Fibroblast of gingiva (primary cell): ENCODE data around the gene HAPSTR1.

Experiments
- DNase-seq: peaks from one replicate; pipeline ENCODE4 v3.0.0-alpha.2; 2011; ENCODE audit warnings: low read depth

Gene HAPSTR1

DNA sequence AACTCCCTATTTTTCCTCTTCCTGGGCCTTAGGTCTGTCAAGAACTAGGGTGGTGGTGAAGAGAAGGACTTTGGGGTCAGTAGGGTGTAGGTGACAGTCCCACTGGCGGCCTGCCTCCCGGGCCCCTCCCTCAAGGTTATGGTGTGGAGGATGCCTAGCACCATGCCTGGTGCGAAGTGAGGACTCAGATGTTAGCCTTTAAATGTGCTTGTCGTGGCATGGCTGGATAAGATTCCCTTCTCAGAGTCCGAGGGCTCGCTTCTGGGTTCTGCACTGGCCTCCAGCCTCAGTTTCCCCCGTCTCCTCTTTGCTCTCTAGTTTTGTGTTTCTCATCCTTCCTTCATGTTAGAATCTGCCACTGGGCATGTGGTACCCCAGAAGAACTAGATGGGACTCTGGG, 32.0 kb downstream of the HAPSTR1 start:
- DNase-seq = no peak

DNA sequence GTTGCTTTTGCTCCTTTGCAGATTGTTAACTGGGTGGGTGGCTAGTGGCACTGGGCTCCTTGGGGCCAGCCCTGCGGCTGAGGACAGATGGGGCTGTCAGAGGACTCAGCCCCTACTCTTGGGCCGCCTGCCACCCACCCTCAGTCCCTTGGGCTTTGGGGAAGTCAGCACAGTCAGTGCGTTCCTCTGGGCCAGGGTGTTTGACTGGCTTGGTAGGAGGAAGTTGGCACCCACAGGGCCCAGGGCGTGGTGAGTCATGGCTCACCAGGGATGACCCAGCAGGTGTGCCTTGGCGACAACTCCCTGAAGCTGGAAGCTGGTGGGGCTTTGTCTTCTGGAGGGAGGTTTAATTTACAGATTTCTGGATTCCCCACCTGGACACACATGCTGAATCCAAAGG, 32.4 kb downstream of the HAPSTR1 start:
- DNase-seq = no peak

- DNase-seq = no peak
These were observed 33.0 kb downstream of the HAPSTR1 start for GRCh38 chr16:9124444-9124843.

- DNase-seq = no peak
These were observed 33.6 kb downstream of the HAPSTR1 start for GRCh38 chr16:9124908-9125584.

DNA sequence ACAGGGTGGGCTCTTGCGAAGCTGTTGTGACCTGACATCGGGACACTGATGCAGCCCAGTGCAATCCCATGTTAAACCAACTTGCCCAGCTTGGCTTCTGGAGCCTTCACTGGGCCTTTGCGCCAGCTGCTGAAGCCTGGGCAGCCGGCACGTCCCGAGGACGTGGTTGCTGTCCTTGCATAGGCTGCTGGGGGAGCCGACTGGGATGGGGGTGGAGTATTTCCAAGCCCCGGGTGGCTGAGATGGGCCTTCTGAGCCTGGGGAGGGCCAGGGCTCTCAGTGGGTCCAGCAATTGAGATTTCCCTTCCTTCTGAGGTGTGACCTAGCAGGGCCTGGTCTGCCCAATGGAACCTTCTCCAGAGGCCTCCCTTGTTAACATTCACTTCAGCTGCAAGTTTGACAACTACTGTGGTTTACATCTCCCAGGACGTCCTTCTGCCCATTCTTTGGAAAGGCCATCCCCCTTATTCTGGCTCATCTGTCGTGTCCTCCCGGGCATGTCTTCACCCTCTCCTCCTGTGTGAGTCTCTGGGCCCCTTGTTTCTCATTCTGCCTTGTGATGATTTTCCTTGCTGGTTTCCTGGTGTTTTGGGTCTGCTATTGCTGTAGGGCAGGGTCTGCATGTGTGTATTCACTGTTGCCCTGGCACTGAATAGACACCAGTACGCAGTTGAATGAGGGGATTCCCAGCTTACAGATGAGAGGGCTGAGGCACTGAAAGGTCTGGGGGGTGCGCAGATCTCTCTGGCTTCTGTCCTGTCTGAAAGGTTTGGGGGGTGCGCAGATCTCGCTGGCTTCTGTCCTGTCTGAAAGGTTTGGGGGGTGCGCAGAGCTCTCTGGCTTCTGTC, 34.4 kb downstream of the HAPSTR1 start:
- DNase-seq = no peak

GRCh38 chr16:9126609-9127008, 35.2 kb downstream of the HAPSTR1 start:
- DNase-seq = no peak

GRCh38 chr16:9128346-9129342, 37.2 kb downstream of the HAPSTR1 start:
- DNase-seq = no peak

DNA sequence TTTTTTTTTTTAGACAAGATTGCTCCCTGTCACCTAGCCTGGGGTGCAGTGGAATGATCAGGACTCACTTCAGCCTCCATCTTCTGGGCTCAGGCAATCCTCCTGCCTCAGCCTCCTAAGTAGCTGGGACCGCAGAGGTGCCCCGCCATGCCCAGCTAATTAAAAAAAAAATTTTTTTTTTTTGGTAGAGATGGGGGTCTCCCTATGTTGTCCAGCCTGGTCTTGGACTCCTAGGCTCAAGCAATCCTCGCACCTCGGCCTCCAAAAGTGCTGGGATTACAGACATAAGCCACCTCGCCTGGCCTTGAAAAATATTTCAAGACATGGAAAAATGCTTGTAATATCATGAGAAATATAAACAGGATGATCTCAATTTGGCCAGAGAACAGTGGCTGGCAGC, 42.9 kb downstream of the HAPSTR1 start:
- DNase-seq = no peak

- DNase-seq = peak; percentile 30
These were observed 43.3 kb downstream of the HAPSTR1 start for GRCh38 chr16:9134739-9135138.

DNA sequence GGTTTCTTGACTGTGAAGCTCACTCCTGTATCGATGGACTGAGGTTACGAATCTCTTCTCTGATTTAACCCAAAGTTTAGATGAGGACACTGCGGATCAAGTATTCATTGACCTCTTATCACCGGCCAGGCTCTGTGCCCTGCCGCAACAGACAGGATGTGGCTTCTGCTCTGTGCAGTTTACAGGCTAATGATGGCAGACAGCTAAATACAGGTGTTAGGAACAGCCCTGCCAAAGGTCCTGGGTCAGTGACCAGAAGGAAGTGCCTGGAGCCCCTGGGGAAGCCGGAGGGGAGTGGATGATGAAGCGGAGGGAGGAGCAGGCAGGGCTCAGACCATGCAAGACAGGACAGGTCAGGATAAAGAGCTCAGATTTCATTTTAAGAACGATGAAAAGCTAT, 44.4 kb downstream of the HAPSTR1 start:
- DNase-seq = no peak

DNA sequence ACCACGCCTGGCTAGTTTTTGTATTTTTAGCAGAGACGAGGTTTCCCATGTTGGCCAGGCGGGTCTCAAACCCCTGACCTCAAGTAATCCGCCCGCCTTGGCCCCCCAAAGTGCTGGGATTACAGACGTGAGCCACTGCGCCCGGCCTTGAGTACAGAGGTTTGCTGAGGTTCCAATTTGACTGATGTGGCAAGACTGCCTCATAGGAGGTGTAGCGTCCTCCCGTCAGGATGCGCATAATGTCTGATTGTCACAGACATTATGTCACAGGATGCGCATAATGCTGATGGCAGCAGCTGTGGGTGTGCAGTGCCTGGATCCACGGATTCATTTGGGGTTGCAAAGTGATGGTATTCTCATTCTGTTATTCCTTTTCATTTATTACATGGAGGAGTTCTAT, 45.2 kb downstream of the HAPSTR1 start:
- DNase-seq = no peak

DNA sequence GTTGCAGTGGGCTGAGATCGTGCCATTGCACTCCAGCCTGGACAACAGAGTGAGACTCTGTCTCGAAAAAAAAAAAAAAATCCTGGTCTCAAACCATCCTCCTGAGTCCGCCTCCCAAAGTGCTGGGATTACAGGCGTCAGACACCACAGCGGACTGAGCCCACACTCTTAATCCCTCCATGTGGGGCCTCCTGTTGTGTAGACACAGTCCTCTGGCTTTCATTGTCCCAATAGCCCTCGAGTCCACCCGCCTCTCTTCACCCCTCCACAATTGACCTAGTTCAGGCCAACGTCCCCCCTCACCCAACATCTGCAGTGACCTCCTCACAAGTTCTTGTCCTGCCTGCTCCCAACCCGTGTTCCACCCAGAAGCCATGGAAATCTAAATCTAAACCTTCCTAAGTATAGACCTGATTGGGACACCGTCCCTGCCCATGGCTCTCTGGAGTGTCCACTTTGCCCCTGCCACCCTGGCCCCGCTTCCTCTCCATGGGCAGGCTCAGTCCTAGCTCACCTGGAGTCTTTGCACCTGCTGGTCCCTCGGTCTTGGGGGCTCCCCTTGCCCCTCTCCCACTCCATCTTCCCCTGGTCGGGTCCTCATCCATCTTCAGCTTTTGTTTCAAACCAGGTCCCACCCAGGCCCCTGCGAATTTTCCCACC, 46.7 kb downstream of the HAPSTR1 start:
- no peak for DNase-seq

DNA sequence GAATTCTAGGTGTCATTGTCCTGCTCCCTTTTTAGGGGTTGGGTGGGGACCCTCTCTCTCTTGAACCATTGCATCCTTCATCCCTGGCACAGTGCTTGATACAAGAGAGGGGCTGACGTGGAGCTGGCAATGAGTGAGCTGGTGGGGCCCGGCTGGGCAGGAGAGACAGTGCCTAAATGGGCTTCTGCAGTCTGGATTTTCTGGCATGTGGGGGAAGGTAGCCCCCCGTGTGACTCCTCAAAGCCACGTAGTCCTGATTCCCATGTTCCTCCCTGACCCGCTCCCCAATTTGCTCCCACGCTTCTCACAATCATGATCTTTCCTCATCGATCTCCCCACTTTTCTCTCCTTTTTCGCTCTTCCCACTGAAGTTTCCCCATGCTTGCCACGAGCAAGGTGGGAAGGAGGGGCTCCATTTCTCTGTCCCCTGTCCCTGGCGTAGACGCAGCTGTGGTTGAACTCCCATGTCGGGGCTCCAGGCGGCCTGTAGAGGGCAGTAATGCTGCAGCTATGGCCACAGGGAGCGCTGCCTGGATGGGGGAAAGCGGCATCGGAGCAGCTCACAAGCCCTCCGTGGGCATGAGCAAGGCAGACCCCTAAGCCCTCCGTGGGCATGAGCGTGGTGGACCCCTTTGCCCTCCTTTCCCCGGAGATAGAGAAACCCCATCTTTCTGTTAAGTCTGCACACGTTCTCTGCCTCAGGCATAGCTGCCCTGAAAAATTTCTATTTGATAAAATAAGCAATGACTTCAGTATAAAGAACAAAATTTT, 47.5 kb downstream of the HAPSTR1 start:
- peak; percentile 51 for DNase-seq

GRCh38 chr16:9139965-9140364, 48.5 kb downstream of the HAPSTR1 start:
- DNase-seq = no peak
